WTC11 (cell line): Measurements from ENCODE around the gene RRAD. TPM values are rescaled to one million over a fixed set of nuclear protein-coding genes. Genes with fewer than 3 reads are reported as not detected.

ENCODE experiments used
- ATAC-seq: fragments of 200-7000 bp; cut with Tn5 transposase; 2 replicates; pipeline ENCODE4 v1.10.0; 2021; ENCODE audit warnings: mild to moderate bottlenecking, moderate library complexity
- CTCF ChIA-PET: fragments of 300-600 bp; sonication (Branson Sonifier 250); formaldehyde crosslinking; loops from one replicate; lab custom pipeline; 2021; ENCODE audit warnings: antibody characterized with exemption; lab: Charles Lee
- POLR2A ChIA-PET: fragments of 350-600 bp; sonication (Branson Sonifier 250); formaldehyde crosslinking; loops from one replicate; lab custom pipeline; 2021; ENCODE audit warnings: antibody characterized with exemption; lab: Charles Lee
- DNase-seq: peaks from one replicate; pipeline ENCODE4 v3.0.0; 2021; ENCODE audit warnings: low spot score
- H3K27ac Mint-ChIP-seq: 2 replicates; pipeline ENCODE4 v1.8.0; 2021; ENCODE audit warnings: mixed read lengths
- H3K27me3 Mint-ChIP-seq: 2 replicates; pipeline ENCODE4 v1.8.0; 2021; ENCODE audit warnings: low read depth, mild to moderate bottlenecking, moderate library complexity, mixed read lengths
- H3K36me3 Mint-ChIP-seq: 2 replicates; pipeline ENCODE4 v1.8.0; 2021; ENCODE audit warnings: mixed read lengths
- H3K4me1 Mint-ChIP-seq: 2 replicates; pipeline ENCODE4 v1.8.0; 2022; ENCODE audit warnings: mixed read lengths
- H3K4me3 Mint-ChIP-seq: 2 replicates; pipeline ENCODE4 v1.8.0; 2021; ENCODE audit warnings: mild to moderate bottlenecking, moderate library complexity, mixed read lengths
- H3K9me3 Mint-ChIP-seq: 2 replicates; pipeline ENCODE4 v1.8.0; 2021; ENCODE audit warnings: mixed read lengths
- CREM ChIP-seq: sonication (generic); formaldehyde crosslinking; IDR thresholded peaks from 2 replicates; pipeline ENCODE4 v1.8.1; 2022; ENCODE audit warnings: mild to moderate bottlenecking, missing genetic modification reagents, moderate library complexity
- ESRRA ChIP-seq: sonication (generic); formaldehyde crosslinking; IDR thresholded peaks from 2 replicates; pipeline ENCODE4 v1.8.1; 2022; ENCODE audit warnings: mild to moderate bottlenecking, missing genetic modification reagents, borderline replicate concordance
- GTF2I ChIP-seq: fragments of 250-450 bp; sonication (Bioruptor Pico); conservative IDR thresholded peaks from 2 replicates; pipeline ENCODE4 v1.4.0; 2021; ENCODE audit warnings: mild to moderate bottlenecking
- HMGA2 ChIP-seq: fragments of 250-450 bp; sonication (Bioruptor Pico); IDR thresholded peaks from 2 replicates; pipeline ENCODE4 v1.4.0; 2021; ENCODE audit warnings: mild to moderate bottlenecking, moderate library complexity
- IRF2 ChIP-seq: sonication (generic); formaldehyde crosslinking; IDR thresholded peaks from 2 replicates; pipeline ENCODE4 v1.8.0; 2022; ENCODE audit warnings: low read depth, missing genetic modification reagents, borderline replicate concordance
- NFYB ChIP-seq: sonication (generic); formaldehyde crosslinking; conservative IDR thresholded peaks from 2 replicates; pipeline ENCODE4 v1.8.0; 2022; ENCODE audit warnings: low read depth, missing genetic modification reagents
- NR2C2 ChIP-seq: sonication (generic); formaldehyde crosslinking; IDR thresholded peaks from 2 replicates; pipeline ENCODE4 v1.8.0; 2022; ENCODE audit warnings: mild to moderate bottlenecking, missing genetic modification reagents
- RORB ChIP-seq: fragments of 250-450 bp; sonication (Bioruptor Pico); IDR thresholded peaks from 2 replicates; pipeline ENCODE4 v1.9.0; 2021; ENCODE audit warnings: mild to moderate bottlenecking
- TEAD1 ChIP-seq: sonication (generic); formaldehyde crosslinking; IDR thresholded peaks from 2 replicates; pipeline ENCODE4 v1.8.0; 2022; ENCODE audit warnings: mild to moderate bottlenecking, missing genetic modification reagents
- ZNF121 ChIP-seq: sonication (generic); formaldehyde crosslinking; IDR thresholded peaks from 2 replicates; pipeline ENCODE4 v1.8.0; 2023; ENCODE audit warnings: missing genetic modification reagents
- ZNF416 ChIP-seq: fragments of 250-450 bp; sonication (Bioruptor Pico); IDR thresholded peaks from 2 replicates; pipeline ENCODE4 v1.9.0; 2021; ENCODE audit warnings: mild to moderate bottlenecking, inconsistent platforms
- total RNA-seq: library from RNA; stranded (reverse); gene quantifications from 3 replicates; pipeline ENCODE4 v1.2.3, GENCODE V29; 2021
- TF ChIP-seq, protein P1 (sequence below): fragments of 200-600 bp; IDR thresholded peaks from 2 replicates; pipeline ENCODE4 v1.8.0; 2022; ENCODE audit warnings: antibody characterized with exemption
- TF ChIP-seq, protein P2 (sequence below): sonication (generic); formaldehyde crosslinking; IDR thresholded peaks from 2 replicates; pipeline ENCODE4 v1.8.1; 2022; ENCODE audit warnings: low read depth, mild to moderate bottlenecking, moderate library complexity, missing genetic modification reagents, borderline replicate concordance
- TF ChIP-seq, protein P3 (sequence below): sonication (generic); formaldehyde crosslinking; IDR thresholded peaks from 2 replicates; pipeline ENCODE4 v1.8.0; 2022; ENCODE audit warnings: missing genetic modification reagents
- TF ChIP-seq, protein P4 (sequence below): fragments of 250-450 bp; sonication (Bioruptor Pico); IDR thresholded peaks from 2 replicates; pipeline ENCODE4 v1.9.0; 2021; ENCODE audit warnings: mild to moderate bottlenecking, borderline replicate concordance
- TF ChIP-seq, protein P5 (sequence below): sonication (generic); formaldehyde crosslinking; IDR thresholded peaks from 2 replicates; pipeline ENCODE4 v1.8.1; 2023; ENCODE audit warnings: mild to moderate bottlenecking, moderate library complexity, missing genetic modification reagents

RRAD gene
- total RNA-seq, 1 experiment from 2014 or later, result 0.52 TPM

DNA sequence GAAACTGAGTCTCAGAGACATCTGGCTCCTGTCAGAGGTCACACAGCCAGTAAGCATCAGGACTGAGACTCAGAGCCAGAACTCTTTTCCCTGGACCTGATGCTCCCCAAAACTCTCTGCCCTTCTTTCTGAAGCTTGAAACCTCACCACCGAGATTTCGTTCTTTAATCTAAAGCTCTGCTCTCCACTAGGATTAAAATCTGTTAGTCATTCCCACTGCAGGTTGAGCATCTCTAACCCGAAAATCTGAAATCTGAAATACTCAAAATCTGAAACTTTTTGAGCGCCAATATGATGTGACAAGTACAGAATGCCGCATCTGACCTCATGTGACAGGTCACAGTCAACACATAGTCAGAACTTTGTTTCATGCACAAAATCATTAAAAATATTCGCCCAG is 8.8 kb downstream of the RRAD start (continued):
- TF ChIP-seq ZNF121 (CRISPR knock-in tag), result no peak
- no peak for TF ChIP-seq NFYB
- TF ChIP-seq, all 79 proteins: peak for 0

DNA sequence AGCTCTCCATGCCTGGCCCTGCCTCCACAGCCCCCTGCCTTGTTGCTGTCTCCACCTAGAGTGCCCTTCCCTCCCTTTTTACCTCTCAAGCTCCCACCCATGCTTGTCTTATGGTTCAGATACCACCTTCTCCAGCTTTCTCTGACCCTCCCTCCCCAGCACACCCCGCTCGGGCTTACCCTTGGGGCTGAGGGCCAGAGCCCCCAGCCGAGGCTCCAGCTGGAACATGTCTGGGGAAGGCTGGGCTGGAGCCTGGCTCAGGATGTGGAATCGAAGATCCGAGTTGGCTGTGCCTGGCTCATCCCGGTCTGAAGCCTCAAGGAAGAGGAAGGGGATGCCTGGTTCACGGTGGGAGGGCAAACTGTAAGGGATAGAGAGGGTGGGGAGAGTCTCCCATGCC is 10.3 kb downstream of the RRAD start:
- Mint-ChIP-seq H3K9me3 (no peaks in the 10 kb centered on the region), H3K27ac (no peak overlapping the region), H3K36me3 (no peaks in the 10 kb centered on the region), H3K4me3 (no peak overlapping the region), H3K27me3 (no peaks in the 10 kb centered on the region; the same call in none of the 2 replicates), H3K4me1 (no peaks in the 10 kb centered on the region)
- ChIA-PET CTCF (interaction anchor here (6.0 kb wide), 1 partner anchor 13 kb away, joined by 31 read pairs; no protein-coding TSS in a partner anchor), POLR2A (no interaction called here)
- TF ChIP-seq TEAD1, result no peak
- TF ChIP-seq NR2C2 (CRISPR knock-in tag), result no peak
- ATAC-seq (no peak), DNase-seq (no peak)

DNA sequence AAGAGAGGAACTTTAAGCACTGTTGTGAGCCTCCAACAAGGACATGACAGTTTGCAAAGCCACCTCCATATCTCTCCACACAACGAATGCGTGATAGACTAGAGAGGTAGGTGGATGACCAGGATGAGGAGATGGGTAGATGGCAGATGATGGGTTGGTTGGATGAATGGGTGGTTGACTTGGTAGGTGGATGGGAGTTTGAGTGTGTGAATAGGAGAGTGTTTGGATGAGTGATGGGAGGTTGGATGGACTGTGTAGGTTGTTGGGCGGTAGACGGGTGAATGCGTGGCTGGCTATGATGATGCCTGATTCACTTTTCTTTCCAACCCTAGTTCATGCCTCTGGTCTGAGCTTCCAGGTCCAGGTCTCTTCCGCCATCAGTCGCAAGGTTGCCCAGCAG is 10.8 kb downstream of the RRAD start:
- Mint-ChIP-seq H3K4me1 (no peaks in the 10 kb centered on the region), H3K9me3 (no peaks in the 10 kb centered on the region), H3K27ac (no peak overlapping the region), H3K27me3 (peaks cover 3% of the 10 kb centered on the region)
- CTCF ChIA-PET, result interaction anchor here (6.0 kb wide), 1 partner anchor 14 kb away, joined by 31 read pairs; no protein-coding TSS in a partner anchor
- no peak for ATAC-seq
- TF ChIP-seq NR2C2 (CRISPR knock-in tag) (no peak), HMGA2 (no peak), RORB (no peak), ESRRA (CRISPR knock-in tag) (no peak), ZNF416 (no peak), NFYB (no peak)
- TF ChIP-seq, protein P1, sequence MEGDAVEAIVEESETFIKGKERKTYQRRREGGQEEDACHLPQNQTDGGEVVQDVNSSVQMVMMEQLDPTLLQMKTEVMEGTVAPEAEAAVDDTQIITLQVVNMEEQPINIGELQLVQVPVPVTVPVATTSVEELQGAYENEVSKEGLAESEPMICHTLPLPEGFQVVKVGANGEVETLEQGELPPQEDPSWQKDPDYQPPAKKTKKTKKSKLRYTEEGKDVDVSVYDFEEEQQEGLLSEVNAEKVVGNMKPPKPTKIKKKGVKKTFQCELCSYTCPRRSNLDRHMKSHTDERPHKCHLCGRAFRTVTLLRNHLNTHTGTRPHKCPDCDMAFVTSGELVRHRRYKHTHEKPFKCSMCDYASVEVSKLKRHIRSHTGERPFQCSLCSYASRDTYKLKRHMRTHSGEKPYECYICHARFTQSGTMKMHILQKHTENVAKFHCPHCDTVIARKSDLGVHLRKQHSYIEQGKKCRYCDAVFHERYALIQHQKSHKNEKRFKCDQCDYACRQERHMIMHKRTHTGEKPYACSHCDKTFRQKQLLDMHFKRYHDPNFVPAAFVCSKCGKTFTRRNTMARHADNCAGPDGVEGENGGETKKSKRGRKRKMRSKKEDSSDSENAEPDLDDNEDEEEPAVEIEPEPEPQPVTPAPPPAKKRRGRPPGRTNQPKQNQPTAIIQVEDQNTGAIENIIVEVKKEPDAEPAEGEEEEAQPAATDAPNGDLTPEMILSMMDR, result no peak
- TF ChIP-seq, protein P2, sequence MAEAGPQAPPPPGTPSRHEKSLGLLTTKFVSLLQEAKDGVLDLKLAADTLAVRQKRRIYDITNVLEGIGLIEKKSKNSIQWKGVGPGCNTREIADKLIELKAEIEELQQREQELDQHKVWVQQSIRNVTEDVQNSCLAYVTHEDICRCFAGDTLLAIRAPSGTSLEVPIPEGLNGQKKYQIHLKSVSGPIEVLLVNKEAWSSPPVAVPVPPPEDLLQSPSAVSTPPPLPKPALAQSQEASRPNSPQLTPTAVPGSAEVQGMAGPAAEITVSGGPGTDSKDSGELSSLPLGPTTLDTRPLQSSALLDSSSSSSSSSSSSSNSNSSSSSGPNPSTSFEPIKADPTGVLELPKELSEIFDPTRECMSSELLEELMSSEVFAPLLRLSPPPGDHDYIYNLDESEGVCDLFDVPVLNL (CRISPR knock-in tag), result no peak
- TF ChIP-seq, protein P3, sequence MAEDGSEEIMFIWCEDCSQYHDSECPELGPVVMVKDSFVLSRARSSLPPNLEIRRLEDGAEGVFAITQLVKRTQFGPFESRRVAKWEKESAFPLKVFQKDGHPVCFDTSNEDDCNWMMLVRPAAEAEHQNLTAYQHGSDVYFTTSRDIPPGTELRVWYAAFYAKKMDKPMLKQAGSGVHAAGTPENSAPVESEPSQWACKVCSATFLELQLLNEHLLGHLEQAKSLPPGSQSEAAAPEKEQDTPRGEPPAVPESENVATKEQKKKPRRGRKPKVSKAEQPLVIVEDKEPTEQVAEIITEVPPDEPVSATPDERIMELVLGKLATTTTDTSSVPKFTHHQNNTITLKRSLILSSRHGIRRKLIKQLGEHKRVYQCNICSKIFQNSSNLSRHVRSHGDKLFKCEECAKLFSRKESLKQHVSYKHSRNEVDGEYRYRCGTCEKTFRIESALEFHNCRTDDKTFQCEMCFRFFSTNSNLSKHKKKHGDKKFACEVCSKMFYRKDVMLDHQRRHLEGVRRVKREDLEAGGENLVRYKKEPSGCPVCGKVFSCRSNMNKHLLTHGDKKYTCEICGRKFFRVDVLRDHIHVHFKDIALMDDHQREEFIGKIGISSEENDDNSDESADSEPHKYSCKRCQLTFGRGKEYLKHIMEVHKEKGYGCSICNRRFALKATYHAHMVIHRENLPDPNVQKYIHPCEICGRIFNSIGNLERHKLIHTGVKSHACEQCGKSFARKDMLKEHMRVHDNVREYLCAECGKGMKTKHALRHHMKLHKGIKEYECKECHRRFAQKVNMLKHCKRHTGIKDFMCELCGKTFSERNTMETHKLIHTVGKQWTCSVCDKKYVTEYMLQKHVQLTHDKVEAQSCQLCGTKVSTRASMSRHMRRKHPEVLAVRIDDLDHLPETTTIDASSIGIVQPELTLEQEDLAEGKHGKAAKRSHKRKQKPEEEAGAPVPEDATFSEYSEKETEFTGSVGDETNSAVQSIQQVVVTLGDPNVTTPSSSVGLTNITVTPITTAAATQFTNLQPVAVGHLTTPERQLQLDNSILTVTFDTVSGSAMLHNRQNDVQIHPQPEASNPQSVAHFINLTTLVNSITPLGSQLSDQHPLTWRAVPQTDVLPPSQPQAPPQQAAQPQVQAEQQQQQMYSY (CRISPR knock-in tag), result no peak
- TF ChIP-seq, all 79 proteins: peak for 0
- no peak overlapping the region for H3K4me3 Mint-ChIP-seq
- no peak for DNase-seq
- POLR2A ChIA-PET, result no interaction called here
- H3K36me3 Mint-ChIP-seq, result no peaks in the 10 kb centered on the region

DNA sequence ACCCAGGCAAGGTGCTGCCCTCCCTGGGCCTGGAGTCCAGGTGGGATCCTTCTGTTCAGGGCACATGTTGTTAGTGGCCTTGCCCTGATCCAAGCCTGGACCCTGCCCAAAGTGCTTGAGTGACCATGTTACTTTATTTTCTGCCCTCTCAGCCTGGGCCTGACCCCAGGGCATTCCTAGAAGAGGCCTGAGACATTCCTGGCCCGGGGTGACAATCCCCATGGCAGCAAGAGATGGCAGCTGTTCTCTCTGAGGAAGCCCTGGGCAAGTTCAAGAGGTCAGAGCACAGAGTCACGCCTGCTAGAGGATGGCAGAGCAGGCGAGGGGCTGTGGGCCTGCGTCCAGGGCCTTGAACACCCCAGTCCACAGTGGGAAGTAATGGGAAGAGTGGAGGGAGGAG is 11.6 kb downstream of the RRAD start:
- no peak overlapping the region for H3K27ac Mint-ChIP-seq
- no peaks in the 10 kb centered on the region for H3K9me3 Mint-ChIP-seq
- no peaks in the 10 kb centered on the region for H3K36me3 Mint-ChIP-seq
- ChIA-PET POLR2A (no interaction called here), CTCF (interaction anchor here (0.8 to 4.8 kb wide), 8 partner anchors 11 to 104 kb away, joined by 3 to 53 read pairs (median 4); partner anchors contain the start of gene RRAD)
- no peaks in the 10 kb centered on the region for H3K4me1 Mint-ChIP-seq
- no peak overlapping the region for H3K4me3 Mint-ChIP-seq
- H3K27me3 Mint-ChIP-seq, result peaks cover 3% of the 10 kb centered on the region
- ATAC-seq, result no peak
- DNase-seq, result no peak
- TF ChIP-seq, protein P4, sequence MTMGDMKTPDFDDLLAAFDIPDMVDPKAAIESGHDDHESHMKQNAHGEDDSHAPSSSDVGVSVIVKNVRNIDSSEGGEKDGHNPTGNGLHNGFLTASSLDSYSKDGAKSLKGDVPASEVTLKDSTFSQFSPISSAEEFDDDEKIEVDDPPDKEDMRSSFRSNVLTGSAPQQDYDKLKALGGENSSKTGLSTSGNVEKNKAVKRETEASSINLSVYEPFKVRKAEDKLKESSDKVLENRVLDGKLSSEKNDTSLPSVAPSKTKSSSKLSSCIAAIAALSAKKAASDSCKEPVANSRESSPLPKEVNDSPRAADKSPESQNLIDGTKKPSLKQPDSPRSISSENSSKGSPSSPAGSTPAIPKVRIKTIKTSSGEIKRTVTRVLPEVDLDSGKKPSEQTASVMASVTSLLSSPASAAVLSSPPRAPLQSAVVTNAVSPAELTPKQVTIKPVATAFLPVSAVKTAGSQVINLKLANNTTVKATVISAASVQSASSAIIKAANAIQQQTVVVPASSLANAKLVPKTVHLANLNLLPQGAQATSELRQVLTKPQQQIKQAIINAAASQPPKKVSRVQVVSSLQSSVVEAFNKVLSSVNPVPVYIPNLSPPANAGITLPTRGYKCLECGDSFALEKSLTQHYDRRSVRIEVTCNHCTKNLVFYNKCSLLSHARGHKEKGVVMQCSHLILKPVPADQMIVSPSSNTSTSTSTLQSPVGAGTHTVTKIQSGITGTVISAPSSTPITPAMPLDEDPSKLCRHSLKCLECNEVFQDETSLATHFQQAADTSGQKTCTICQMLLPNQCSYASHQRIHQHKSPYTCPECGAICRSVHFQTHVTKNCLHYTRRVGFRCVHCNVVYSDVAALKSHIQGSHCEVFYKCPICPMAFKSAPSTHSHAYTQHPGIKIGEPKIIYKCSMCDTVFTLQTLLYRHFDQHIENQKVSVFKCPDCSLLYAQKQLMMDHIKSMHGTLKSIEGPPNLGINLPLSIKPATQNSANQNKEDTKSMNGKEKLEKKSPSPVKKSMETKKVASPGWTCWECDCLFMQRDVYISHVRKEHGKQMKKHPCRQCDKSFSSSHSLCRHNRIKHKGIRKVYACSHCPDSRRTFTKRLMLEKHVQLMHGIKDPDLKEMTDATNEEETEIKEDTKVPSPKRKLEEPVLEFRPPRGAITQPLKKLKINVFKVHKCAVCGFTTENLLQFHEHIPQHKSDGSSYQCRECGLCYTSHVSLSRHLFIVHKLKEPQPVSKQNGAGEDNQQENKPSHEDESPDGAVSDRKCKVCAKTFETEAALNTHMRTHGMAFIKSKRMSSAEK (CRISPR knock-in tag), result no peak
- TF ChIP-seq IRF2, result no peak
- no peak for TF ChIP-seq ESRRA (CRISPR knock-in tag)
- TF ChIP-seq CREM (CRISPR knock-in tag), result no peak
- no peak for TF ChIP-seq GTF2I (CRISPR knock-in tag)
- TF ChIP-seq, protein P5, sequence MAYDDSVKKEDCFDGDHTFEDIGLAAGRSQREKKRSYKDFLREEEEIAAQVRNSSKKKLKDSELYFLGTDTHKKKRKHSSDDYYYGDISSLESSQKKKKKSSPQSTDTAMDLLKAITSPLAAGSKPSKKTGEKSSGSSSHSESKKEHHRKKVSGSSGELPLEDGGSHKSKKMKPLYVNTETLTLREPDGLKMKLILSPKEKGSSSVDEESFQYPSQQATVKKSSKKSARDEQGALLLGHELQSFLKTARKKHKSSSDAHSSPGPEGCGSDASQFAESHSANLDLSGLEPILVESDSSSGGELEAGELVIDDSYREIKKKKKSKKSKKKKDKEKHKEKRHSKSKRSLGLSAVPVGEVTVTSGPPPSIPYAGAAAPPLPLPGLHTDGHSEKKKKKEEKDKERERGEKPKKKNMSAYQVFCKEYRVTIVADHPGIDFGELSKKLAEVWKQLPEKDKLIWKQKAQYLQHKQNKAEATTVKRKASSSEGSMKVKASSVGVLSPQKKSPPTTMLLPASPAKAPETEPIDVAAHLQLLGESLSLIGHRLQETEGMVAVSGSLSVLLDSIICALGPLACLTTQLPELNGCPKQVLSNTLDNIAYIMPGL, result no peak
